Stimulated activated CD4-positive, alpha-beta T cell treated with anti-CD3 and anti-CD28 coated beads, Interleukin-12 subunit alpha, Interleukin-12 subunit beta, amount 100 ng/mL, for 24 hours (primary cell): ENCODE results near the gene HOXA6.

Experiments
- DNase-seq, 2 experiments: peaks; one replicate each; pipeline ENCODE4 v3.0.0-alpha.2; 2020; ENCODE audit warnings: low read depth in 2 of 2

HOXA6 gene

DNA sequence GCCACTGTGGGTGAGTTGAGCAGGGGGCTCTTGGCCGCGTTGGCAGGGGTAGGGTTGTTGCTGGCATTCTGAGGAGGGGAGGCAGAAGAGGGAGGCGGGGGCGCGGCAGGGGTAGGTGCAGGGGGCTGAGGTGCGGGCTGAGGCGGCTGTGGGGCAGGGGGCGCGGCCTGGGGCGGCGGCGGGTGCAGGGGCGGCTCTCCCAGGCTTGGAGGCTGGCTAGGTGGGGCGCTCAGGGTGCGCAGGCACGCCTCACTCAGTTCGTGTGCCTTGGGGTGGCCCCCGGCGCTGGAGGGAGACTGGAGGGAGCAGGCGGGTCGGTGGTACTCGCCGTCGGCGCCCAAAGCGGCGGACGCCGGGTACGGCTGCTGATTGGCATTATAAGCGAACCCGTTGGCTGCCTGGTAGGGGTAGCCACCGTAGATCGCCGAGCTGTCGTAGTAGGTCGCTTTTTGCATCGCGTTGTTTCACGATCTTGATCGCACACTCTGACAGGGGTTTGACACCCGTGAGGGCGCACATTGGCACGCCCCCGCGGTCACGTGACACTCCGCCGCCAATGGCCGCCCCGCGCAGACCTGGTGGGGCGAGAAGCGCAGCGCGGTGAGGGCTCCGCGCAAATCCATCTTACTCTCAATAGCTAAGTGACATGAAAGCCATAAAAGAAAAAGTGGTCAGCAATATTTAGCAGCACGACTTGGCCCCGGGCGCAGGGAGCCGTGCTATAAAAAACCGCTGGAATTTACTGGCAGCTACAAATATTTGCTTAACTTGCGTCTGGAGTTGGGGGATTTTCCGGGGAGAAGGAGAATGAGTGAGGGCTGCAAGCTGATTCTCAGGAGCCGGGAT lies 37.2 kb downstream of the HOXA6 start:
- DNase-seq, result no peak

DNA sequence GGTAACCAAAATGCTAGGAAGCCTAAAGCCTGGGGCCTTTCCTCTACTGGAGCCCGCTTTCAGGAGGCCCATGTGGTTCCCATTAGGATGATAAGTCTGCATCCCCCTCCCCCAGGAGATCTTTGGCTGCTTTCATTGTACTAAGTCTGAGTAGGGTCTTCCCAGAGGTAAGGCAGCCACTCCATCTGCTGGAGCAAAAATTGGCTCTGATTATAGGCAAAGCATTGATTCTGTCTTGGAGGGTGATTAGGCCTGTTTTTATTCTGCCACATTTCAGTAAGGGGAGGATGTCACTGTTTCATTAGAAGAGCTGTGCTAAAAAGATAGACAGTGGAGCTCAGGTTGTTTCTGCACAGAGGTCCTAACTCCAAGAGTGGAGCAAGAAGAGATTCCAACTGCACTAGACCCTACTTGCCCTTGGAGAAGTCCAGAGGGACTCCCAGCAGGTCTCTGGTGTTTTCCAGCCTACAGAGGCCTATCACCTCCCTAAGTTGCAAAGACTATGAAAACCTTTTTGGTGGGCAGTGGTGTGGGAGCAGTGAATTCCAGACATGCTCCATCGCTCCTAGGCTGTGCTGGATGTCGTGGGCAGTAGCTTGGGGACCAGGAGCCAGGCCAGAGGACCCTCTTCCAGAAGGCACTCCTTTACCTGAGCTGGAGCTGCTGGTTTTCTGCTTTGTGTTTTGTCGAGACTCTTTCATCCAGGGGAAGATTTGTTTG lies 37.9 kb downstream of the HOXA6 start:
- no peak for DNase-seq

DNA sequence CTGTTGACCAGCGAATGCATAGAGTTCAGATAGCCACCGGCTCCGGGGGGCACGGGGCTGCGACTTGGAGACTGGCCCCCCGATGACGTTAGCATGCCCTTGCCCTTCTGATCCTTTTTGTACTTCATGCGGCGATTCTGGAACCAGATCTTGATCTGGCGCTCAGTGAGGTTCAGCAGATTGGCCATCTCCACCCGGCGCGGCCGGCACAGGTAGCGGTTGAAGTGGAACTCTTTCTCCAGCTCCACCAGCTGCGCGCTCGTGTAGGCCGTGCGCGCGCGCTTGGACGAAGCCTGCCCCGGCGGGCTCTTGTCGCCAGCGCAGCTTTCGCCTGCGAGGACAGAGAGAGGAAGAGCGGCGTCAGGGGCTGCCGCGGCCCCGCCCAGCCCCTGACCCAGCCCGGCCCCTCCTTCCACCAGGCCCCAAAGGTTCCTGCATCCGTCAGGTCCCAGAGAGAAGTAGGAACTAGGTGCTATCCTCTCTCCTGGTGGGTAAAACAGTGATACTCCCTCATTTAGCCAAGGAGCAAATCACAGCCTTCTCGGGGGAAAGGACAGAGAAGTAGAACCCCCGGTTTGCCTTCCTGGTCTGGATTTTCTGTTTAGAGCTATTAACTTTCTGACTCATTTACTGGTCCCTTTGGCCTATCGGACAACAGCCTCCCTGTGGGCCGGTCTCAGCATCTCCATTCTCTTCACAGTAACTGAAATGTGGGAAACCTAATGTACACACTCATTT lies 39.0 kb downstream of the HOXA6 start:
- no peak for DNase-seq

DNA sequence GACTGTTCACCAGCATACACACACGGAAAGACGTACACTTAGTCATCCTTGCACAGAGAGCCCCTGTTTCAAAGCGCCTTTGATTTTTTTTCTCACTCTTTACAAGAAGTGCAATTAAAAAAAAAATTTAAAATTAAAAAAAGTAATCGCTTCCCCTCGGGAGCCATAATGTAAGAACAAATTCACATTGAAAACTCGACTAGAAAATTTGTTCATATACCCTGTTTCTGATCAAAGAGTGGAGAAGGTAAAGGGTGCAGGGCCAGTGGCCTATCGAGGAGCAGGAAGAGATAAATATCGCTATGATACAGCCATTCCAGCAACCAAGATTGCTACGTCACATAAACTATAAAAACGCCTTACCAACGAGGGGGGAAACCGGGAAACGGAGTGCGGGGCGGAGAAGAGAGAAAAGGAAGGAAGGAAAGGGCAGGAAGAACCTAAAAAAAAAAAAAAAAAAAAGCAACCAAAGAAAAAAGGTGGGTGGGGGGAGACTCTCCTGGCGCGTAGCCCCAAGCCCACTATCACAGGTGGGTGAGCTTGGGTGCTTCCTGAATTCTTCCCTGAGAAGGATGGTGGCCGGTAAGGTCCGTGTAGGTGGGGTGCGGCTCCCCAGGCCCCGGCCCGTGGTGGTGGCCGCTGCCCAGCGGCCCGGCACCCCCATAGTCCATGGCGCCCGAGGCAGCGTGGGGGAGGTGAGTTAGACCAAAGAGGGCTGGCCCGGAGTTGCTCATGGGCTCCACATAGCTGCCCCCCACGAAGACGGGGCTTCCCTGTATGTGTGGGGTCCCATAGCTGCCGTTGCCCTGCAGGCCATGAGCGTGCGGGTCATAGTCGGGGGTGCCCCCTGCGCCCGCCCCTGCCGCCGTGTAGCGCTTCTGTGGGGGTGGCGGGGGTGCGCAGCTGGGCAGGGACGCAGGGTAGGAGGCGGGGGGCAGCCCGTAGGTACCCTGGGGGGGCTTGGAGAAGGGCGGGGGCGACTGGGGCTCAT lies 39.9 kb downstream of the HOXA6 start:
- no peak for DNase-seq

- DNase-seq, result no peak
Measured at GRCh38 chr7:27106901-27107240, 40.7 kb downstream of the HOXA6 start.

DNA sequence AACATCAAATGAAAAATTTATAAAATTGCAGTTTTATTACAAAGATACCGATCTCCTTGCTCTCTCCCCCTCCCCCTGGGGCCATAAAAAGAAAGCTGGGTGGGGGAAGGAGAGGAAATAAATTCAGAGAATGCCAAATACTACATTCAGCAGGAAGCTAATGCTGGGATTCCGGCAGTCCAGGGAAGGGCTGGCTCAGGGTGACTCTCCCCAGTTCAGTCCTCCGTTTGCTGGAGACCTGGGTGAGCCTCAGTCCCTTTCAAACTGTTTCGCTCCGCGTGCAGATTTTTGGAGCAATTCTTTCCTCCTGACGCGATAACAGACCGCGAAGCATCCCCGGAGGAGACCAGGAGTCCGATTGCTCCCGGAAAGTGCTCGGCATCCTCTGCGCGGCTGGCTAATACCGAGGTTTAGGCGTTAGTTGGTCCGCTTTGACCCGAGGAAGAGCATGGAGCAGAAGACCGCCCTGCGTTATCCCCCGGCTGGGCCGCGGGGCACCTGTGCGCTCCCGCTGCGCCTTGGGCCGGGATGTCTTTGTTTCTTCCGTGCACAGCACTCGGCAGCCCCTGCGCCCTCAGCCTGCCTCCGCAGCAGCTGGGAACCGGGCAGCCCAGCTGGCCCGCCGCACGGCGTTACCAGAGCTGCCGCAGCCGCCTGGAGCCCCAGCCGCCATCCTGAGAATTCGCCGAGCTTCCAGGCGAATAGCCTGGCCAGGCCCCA lies 41.2 kb downstream of the HOXA6 start:
- no peak for DNase-seq

GRCh38 chr7:27105301-27106031 lies 42.1 kb downstream of the HOXA6 start:
- DNase-seq, result no peak

DNA sequence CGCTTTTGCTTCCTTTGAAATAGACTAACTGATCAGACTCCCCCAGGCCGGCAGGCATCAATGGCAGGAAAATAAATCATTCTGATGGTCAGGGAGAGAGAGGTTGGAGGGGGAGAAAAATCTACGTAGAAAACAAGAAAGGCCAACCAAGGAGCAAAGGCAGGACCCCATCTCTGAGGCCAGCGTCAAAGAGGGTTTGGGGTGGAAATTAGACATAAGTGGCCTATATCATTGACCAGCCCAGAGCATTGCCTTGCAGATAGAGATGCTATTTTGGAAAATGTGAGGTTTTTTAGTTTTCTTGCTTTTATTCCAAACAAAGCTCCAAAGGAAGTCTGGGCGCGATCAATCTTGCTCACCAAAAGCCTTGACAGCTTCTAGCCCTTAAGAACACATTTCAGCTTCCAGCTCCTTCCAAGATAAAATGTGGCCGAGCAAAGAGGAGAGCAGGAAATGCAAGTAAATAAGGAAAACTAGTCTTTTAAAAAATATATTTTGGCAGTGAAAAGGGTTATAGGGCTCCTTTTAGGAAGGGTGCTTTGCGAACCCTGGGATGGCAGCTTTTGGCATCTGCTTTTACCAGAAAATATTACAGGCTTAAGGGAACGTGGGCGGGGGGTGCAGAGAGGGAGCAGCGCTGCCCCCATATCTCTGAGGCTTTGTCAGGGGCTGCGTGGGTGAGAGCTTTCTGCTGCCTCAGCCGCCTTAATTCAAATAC lies 43.1 kb downstream of the HOXA6 start:
- DNase-seq, result no peak

GRCh38 chr7:27103489-27104226 lies 43.9 kb downstream of the HOXA6 start:
- DNase-seq, result no peak

- DNase-seq, result no peak
Measured at GRCh38 chr7:27102581-27103442, 44.8 kb downstream of the HOXA6 start, which contains the start of gene HOXA2. Gene HOXA2, minus strand, starts transcription at chr7:27102683. Its CDS starts 183 bp downstream, at chr7:27102500.

DNA sequence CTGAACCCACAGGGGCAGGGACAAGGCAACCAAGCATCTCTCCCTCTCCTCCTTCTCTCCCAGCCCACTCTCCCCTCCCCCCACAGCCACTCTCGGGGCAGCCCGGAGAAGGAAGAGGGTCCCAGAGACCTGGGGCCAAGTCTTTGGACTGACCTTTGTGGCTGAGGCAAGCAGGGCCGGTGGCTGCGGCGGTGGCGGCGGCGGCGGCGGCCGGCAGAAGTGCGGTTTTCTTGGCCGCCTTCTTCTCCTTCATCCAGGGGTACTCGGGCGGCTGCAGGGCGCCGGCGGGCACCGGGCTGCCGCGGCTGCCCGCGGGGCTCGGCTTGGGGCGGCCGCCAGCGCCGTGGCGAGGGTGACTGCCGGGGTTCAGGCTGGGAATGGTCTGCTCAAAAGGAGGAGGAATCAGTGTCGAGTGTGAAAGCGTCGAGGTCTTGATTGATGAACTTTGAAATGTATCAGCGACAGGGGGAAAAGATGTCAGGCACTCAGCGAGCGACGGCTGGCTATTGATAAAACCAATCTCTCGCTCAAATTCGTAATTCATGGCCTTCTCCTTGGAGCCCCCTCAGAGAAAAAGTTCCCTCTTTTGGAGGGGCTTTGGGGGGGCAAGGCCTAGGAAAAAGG lies 45.5 kb downstream of the HOXA6 start:
- DNase-seq, result no peak

DNA sequence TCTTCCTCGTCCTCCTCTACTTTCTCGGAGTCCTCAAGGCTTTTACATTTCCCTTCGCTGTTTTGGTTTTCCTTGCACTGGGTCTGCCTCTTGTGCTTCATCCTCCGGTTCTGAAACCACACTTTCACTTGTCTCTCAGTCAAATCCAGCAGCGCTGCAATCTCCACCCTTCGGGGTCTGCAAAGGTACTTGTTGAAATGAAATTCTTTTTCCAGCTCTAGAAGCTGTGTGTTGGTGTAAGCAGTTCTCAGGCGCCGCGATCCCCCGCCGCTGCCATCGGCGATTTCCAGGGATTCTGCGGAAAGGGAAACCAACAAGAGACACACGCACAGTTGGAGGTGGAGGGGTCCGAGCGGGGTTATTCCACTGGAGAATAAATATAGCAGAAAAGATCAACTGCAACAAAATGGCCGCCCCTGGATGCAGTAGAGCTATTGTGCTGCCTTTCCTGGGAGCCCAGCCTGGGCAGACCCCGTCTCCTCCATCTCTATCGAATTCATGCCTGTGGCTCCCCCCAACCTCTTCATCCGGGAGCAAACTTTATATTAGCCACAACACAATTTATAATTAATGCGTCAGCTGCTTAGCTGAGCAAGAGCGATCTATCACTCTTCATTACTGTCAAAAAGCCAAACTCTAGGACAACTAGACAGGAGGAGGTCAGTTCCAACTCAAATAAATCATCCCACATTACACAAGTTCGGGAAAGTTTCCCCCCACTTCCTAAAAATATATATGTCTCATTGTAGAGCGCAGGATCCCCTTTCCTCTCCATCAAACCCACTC lies 46.2 kb downstream of the HOXA6 start:
- no peak for DNase-seq

GRCh38 chr7:27100694-27101170 lies 46.8 kb downstream of the HOXA6 start:
- no peak for DNase-seq

- DNase-seq, result no peak
Measured at GRCh38 chr7:27099453-27100370, 47.9 kb downstream of the HOXA6 start.
